Aortic smooth muscle cell (primary cell): Measurements from ENCODE around the gene HTR4. TPM values are rescaled to one million over a fixed set of nuclear protein-coding genes. Genes with fewer than 3 reads are reported as not detected.

Experiments used
- total RNA-seq: library from RNA; depleted of rRNA; stranded (reverse); fragments of >200 nt; gene quantifications from 2 replicates; pipeline ENCODE4 v1.2.3, GENCODE V29; 2014

Gene HTR4, protein sequence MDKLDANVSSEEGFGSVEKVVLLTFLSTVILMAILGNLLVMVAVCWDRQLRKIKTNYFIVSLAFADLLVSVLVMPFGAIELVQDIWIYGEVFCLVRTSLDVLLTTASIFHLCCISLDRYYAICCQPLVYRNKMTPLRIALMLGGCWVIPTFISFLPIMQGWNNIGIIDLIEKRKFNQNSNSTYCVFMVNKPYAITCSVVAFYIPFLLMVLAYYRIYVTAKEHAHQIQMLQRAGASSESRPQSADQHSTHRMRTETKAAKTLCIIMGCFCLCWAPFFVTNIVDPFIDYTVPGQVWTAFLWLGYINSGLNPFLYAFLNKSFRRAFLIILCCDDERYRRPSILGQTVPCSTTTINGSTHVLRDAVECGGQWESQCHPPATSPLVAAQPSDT
- total RNA-seq: 1.9 and 5.7 TPM in 2 replicates

DNA sequence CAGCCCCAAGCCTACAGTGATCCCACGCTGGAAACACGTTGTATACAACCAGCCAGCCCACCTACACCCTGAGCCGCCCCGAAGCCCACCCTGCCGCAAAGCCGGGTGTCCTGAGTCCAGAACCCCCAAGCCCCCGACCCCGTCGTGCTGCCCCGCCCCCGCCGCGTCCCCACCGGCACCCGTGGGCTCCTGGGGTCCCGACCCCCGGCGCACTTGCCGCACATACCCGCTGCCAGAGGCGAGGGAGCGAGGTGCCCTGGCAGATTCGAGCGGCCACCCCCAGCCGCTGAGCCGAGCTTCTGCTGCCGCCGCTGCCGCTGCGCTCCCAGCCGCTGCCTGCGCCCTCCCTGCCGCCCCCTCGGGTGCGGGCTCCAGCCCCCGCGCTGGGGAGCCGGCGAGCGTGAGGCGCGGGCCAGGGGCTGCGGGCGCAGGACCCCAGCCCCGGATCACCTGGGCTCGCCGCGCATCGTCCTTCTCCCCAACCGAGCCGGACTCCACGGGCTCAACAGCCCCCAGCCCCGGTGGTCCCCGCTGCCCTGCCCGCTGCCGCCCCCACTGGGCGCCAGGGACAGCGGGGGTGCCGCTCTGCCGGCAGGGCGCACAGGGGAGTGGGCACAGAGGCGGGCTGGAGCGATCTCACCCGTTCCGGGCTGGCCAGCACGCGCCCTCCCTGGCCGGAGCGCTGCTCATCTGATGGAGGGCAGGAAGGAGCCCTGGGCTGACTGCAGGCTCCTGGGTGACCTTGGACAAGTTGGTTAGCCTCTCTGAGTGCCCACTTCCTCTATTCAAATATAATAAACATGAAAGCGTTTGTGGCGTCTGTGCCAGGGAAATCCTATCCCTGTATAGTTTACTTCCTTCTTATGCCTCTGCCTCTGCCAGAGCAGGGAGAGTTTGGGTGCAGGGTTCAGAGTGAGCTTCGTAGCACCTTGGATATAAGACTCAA lies at the start of gene HTR4:
TSS of gene HTR4 (minus strand) at position 692 of the 946 bp plus-strand sequence. CDS start 17,513 bp downstream, outside the sequence.

Other genes with a start within 250 kb of the HTR4 start
- 3.7 and 6.2 TPM in 2 replicates for gene ADRB2, start 172.1 kb upstream of the HTR4 start, total RNA-seq